Forelimb muscle (tissue), 1 donor: Measurements from ENCODE around the gene ORMDL3. TPM values are rescaled to one million over a fixed set of nuclear protein-coding genes. Genes with fewer than 3 reads are reported as not detected.
"Not testable (repeated sequence)": the region's sequence is repeated elsewhere in the genome, so short reads cannot be mapped to it uniquely, and the experiment has no call there.

Experiments used
- DNase-seq: peaks from one replicate; pipeline ENCODE4 v3.0.0-alpha.2; 2013; ENCODE audit warnings: low read depth
- polyA plus RNA-seq: library from polyadenylated mRNA; unstranded; fragments of 120-200 nt; gene quantifications from one replicate; pipeline ENCODE4 v1.2.1, GENCODE V29; 2013; ENCODE audit not compliant: insufficient read length

Gene ORMDL3
- polyA plus RNA-seq, 1 donor = 38.8 TPM

GRCh38 chr17:39925282-39926134 is 1.9 kb downstream of the ORMDL3 start:
- no peak for DNase-seq

- no peak for DNase-seq
These were observed 2.7 kb downstream of the ORMDL3 start for GRCh38 chr17:39924691-39925055.

- DNase-seq = no peak
These were observed 3.3 kb downstream of the ORMDL3 start for GRCh38 chr17:39923836-39924690.

- DNase-seq = no peak
These were observed 4.2 kb downstream of the ORMDL3 start for GRCh38 chr17:39923230-39923629.

DNA sequence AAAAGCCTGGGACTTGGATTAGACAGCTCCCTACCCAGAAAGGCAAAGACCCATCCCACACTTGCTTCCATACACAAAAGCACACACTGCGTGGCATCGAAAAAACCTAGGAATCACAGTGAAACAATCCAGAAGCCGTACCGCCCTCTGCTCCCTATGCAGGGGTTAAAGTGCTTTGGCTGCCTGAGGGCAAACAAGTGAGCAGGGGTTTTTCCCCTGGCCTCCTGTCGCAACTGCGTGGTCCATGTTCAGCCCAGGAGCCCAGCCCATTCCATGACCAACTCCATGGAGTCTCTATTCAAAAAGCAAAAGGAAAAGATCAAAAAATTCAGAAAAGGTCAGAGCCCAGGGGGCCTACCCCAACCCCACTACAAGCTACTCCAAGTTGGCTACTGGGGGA is 5.4 kb downstream of the ORMDL3 start:
- DNase-seq = no peak

GRCh38 chr17:39921323-39921722 is 6.1 kb downstream of the ORMDL3 start:
- DNase-seq = no peak

- DNase-seq = no peak
These were observed 6.9 kb downstream of the ORMDL3 start for GRCh38 chr17:39920218-39921210.

DNA sequence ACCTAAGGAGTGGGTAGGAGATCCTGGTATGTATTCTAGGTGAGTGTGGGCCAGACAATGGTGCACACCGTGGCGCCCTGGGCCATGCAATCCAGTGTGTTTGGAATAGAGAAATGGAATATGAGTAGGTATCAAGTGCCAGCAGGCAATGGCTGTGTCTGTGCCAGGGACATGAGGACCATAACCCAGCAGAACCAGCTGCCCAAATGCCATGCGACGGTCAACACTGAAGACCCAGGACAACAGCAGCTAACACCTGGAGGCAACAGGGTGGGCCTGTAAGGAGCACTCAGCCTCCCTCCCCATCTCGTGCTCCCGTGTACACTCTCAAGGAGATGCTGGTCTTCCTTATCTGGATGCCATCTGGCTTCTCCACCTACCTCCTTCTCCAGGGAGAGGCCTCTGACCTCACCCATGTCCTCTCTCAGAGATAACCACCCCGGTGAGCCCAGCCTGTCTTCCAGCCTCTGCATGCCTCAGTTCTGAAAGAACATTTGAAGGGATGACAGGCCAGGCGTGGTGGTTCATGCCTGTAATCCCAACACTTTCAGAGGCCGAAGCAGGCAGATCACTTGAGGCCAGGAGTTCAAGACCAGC is 8.2 kb downstream of the ORMDL3 start:
- DNase-seq = no peak

DNA sequence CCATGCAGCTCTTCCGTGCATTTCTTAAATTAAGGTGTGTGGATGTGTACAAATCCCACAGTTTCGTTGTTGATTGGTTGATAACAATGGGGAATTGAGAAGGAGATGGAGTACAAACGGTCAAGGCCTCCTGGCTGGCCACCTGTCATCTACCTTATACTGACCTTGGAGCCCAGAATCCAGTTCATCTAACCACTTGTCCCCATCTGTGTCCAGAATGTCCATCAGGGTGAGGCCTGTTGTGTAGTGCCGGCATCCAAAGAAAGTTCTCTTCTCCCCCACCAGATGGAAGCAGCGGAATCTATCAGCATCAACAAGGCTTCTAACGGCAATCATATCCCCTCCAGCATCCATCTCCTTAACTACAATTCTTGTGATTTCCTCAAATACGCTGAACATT is 10.5 kb downstream of the ORMDL3 start:
- no peak for DNase-seq

GRCh38 chr17:39915559-39915958 is 11.8 kb downstream of the ORMDL3 start:
- no peak for DNase-seq

DNA sequence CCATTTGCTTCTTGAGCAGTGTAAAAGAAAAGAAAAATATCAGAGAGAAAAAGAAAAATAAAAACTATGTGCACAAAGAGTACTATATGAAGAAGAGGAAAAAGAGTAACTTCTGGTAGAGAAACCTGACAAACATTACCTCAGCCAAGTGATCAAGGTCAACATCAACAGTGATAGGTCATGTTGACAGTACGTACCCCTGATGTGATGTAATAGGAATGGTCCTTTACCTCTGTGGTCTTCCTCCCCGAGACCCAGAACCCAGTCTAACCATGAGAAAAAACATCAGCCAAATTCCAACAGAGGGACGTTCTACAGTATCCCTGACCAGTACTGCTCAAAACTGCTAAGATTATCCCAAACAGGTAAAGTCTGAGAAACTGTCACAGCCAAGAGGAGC is 13.4 kb downstream of the ORMDL3 start:
- no peak for DNase-seq

GRCh38 chr17:39908789-39909352 is 18.5 kb downstream of the ORMDL3 start:
- DNase-seq = no peak

- no peak for DNase-seq
These were observed 22.5 kb downstream of the ORMDL3 start for GRCh38 chr17:39904990-39905288.

- DNase-seq = no peak
These were observed 24.1 kb downstream of the ORMDL3 start for GRCh38 chr17:39903158-39903884.

DNA sequence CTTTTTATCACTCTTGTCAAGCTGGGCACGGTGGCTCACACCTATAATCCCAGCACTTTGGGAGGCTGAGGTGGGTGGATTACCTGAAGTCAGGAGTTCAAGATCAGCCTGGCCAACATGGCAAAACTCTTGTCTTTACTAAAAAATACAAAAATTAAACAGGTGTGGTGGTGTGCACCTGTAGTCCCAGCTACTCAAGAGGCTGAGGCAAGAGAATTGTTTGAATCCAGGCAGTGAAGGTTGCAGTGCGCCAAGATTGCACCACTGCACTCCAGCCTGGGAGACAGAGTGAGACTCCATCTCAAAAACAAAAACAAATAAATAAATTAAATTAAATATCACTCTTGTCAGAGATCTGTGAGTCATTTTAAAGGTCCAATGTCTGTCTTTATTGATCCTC is 25.4 kb downstream of the ORMDL3 start:
- not testable (repeated sequence) for DNase-seq

DNA sequence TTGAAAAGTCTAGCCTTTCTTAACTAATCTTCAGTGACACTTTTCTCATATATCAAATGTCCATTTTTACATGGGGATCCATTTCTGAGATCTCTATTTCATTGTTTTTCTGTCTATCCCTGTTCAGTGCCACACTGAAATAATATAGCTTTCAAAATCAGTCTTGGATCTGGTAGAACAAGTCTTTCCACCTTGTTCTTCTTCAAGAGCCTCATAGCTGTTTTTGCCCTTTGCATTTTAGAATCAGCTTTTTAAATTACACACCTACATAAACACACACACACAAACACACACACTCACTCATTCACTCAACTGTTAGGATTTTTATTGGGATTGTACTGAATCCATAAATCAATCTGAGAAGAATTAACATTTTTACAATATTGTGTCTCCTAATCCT is 28.2 kb downstream of the ORMDL3 start:
- DNase-seq = no peak

DNA sequence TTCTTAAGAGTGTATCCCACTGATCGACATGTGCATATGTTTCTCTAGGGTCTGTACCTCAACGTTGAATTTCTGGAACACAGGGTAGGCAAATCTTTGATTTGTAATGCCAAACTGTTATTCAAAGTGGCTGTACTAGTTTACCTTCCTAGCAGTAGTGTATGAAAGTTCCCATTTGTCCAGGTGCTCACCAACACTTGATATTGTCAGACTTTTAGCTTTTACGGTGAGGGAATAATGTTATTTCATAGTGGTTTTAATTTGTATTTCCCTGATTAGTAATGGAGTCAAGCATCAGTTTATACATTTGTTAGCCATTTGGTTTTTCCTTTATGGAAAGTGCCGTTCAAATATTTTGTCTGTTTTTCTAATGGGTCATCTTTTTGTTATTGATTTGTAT is 29.3 kb downstream of the ORMDL3 start:
- no peak for DNase-seq

GRCh38 chr17:39894681-39895376 is 32.6 kb downstream of the ORMDL3 start:
- no peak for DNase-seq

DNA sequence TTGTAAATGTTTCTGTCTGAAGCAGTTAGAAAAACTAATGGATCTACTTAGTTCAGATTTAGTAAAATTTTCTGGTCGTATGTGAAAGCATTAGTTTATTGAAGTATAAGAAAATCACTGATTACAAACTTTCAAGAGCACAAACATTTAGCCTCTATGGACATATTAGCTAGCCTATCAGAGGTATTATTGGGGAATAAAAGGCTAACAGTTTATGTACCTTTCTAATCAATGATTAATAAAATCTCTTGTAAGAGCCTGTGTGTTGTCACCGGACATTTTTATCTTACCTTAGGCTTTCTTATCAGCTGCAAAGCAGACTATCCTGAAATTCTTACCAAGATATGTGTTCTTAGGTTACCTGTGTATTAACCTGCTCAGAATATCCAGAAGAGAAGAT is 38.2 kb downstream of the ORMDL3 start:
- DNase-seq = no peak

- DNase-seq = no peak
These were observed 40.3 kb downstream of the ORMDL3 start for GRCh38 chr17:39887078-39887477.
